NCI-H187 (cell line): ENCODE data around the gene TGFBR3.
A peak's percentile ranks its signal among the peaks of the same experiment; 100 is the strongest.
"Not testable (repeated sequence)": the region's sequence is repeated elsewhere in the genome, so short reads cannot be mapped to it uniquely, and the experiment has no call there.

ENCODE experiments used
- DNase-seq, 2 experiments: peaks; one replicate each; lab custom pipeline; 2025; lab: John Stamatoyannopoulos, UW

TGFBR3 gene

DNA sequence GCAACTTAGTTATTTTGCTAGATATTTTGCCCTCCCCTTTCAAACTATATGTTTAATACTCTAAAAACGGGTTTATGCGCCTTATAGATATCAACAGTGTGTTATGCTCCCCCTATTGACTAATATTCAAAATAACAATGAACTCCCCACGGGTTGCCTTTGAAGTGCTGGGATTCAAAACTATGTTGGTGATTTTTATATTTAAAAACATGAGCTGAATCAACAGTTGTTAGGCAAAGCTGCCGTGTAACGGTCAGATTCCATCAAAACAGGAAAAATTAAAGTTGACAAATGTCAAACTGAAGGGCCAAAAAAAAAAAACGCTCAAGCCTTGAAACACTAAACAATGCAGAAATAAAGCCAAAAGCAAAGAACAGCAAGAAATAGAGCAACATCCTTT, 2.5 kb downstream of the TGFBR3 start:
- no peak for DNase-seq

DNA sequence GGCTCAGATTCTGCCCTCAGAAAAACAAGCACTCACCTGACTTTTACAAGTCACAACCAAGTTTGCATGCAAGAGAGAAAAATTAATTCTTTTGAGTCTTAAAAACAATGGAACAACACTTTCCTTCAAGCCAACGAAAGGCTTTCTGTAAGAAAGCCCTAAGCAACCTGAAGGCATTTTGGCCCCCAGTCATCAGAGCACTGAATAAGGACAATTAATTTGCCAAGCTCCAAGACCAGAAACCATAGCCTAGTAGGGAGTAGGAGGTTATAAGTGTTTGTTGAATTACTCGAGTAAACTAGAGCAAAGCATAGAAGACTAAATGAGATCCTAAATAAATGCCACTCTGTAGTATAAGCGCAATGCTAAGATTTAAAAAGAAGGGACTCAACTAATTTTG, 4.7 kb downstream of the TGFBR3 start:
- DNase-seq: no peak

DNA sequence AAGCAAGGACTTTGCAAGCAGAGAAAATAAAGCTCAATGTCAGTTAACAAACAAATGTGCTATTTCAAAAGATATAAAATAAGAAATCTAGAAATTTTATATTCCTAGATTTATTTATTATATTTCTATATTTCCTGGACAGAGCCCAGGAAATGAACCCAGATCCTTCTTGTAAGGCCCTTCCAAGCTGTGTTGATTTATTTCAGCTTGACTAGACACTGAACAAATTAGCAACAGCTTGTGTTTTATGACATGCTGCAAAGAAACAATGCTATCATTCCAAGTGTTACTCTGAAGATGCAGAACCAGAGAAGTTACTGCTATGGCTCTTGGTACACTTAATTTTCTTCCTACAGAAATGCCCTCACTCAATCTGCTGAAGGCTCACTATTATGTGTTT, 6.2 kb downstream of the TGFBR3 start:
- DNase-seq: no peak

DNA sequence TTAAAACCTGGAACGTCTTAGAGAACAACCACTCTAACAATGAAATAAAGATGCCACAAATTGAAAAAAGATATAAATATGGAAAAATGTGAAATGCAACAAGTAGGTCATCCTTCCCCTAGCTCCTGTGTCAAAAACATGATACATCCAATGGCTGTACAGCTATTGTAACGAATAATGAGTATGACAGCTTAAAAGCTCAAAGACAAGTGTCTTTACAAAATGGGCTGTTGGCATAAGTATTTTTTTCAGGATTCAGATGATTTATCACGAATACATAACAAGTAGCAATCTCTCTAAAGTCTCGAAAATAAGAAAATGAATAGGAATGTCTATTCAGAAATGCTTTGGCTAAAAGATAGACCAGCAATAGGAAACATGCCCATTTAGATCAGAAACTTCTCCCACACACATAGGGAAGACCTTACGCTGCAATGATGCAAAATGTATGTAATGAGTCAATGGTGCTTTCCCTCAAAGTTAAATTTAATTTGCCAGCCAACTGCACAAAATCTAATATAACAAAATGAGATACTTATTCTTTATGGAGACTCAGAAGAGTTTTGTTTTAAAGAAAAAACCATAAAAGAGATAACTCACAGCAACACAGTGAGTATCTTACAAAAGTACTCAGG, 8.3 kb downstream of the TGFBR3 start:
- DNase-seq: no peak

DNA sequence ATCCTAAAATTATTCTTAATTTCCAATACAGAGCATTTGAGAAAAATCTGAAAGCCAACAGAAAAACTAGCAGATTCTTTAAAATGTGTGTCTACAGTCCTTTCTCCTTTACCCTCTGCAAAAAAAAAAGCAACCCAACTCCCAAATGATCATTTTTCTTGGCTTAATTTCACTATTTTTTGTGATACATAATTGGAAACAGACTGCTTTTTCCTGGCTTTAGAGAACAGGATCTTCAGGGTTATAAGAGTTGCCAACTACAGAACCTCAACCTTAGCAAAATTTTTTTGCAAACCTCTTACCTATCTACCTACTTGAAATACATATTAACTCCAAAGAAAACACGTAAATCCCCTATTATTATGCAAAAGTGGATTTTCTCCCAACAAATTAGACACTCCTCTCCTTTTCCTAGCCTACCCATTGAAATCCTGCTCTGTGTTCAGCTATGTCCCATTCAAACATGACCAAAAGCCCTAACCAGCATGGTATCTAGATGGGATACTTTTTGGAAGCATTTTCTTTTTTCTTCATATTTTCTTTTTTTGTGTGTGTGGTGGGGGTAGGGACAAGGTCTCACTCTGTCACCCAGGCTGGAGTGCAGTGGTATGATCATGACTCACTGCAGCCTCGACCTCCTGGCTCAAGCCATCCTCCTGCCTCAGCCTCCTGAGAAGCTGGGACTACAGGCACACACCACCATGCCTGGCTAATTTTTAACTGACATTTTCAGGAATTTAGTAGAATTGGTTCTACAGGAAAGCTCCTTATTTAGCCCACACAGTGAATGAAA, 9.0 kb downstream of the TGFBR3 start:
- no peak for DNase-seq

DNA sequence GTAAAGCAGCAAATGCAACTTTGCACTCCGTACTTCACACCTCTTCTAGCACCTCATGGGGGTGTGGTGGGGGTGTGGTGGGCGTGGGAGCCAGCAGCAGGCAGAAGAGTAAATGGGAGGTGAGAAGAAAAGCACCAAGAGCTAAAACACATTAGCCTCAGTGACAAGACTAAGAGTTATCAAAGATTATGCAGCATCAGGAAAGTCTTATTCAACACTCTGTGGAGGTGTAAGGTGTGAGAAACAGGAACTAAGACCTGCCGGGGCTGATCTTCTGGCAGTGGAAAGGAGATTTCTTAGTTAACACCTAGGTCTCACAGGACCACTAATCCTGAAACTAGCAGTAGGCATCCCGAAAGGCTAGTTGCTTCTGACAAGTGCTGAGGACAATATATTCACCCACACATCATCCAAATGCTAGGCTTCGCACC, 9.9 kb downstream of the TGFBR3 start:
- DNase-seq: no peak

DNA sequence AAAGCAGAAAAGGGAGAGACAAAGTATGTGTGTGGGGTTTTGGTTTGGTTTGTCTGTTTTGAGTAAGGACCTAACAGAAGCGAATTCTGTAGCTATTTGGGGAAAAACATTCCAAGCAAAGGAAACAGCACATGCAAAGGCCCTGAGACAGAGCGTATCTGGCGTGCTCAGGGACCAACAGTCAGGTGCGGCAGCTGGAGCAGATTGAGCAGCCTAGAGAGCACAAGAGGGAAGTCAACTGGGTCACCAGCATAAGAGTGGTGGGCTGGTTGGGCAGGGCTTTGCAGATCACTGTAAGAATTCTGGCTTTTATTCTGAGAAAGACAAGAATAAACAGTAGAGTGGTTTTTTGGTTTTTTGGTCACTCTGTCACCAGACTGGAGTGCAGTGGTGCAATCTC, 11.8 kb downstream of the TGFBR3 start:
- DNase-seq: no peak

DNA sequence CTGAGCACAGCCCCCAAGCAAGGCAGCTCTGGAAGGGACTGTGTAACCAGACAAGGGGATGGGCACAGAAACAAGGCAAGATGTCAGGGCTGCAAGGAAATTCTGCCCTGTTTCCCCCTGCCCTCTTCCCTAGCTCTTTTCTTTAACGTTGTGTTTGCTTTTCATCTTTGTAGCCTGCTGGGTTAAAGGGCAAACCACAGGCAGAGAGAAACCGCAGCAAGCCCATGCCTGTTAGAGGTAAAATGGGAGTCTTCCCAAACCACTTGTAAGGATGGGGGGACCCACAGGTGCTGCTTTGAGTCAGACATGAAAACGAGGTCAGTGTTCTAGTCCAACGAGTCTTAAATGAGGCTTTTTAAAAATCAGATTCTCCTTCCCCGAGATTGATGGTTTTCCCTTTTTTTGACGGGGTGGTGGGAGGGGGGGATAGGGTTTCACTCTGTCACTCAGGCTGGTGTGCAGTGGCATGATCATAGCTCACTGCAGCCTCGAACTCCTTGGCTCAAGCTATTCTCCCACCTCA, 13.3 kb downstream of the TGFBR3 start:
- peak; percentile 19 to 59 for DNase-seq

DNA sequence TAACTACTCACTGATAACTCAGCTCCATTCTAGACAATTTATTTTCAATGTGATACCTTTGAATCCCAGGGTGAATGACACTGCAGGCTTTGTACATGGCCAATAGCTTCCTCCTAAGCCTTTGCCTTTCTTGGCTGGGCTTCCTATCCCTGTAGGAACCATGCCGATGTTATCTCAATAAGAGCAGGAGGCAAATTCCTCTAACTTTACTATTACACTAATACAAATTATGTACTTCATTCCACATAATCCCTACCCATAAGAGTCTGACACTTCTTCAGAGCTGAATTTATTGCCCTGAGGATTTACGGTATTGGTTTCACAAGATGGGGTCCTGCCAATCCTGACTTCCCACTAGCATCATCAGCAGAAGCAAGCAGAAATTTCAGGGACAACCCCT, 14.0 kb downstream of the TGFBR3 start:
- DNase-seq: no peak

DNA sequence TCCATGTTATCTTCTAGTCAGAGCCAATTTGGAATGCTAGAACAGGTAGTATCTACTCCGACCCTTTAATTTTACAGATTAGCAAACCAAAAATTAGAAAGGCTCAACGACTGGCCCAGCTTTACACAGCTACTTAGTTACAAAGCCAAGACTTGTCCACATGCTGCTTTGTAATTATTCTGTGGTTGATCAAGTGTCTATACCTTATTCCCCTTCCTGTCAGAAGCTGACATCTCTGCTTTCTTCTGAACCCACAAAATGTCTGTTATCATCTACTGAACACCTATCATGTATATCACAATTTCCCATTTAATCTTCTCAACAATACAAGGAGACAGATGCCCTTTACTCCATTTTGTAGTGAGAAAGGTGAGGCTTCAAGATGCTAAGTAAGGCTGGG, 15.6 kb downstream of the TGFBR3 start:
- no peak for DNase-seq

DNA sequence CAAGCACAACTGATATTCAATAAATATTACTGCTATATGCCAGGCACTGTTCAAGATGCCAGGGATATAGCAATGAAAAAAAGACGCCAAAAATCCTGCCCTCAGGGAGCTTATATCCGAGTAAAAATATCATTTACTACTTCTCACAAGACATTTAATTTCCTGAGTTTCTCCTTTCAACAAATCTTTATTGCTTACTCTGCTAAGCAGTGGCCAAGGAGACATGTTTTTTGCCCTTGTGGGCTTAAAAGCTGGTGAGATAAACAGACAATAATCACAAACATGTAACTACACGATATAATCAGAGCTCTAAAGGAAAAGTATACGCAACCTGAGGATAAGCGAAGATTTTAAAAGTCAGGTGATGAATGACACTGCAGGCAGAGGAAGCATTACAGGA, 19.5 kb downstream of the TGFBR3 start:
- DNase-seq: no peak

DNA sequence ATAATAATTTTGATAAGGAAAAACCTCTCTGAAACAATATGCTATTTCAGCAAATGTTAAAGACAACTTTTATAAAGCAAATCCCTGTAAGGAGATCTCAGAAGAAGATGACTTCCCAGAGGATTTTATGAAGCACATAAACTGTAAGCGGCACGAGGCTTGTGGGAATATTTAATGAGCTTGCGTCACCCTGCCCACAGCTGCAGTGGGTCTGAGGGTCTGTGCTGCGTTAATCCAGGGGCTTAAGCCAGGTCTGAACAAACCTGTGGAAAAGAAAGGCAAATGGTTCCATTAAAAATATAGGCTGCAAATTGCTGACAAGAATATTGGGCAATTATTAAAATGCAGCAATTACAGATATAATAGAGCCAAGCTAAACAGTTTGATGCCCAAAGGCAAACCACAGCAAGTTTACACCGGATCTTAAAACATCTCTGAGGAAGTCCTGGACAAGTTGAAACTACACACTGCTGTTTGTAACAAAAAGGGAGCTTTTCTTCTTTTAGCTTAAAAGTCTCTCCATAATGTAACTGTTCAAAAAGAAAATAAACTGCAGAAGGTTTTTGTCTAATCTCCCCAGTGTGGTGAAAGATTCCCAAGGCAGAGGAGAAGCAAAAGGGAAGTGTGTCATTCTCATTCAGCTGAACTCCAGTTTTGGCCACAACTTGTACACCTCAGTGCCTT, 21.8 kb downstream of the TGFBR3 start:
- no peak for DNase-seq

DNA sequence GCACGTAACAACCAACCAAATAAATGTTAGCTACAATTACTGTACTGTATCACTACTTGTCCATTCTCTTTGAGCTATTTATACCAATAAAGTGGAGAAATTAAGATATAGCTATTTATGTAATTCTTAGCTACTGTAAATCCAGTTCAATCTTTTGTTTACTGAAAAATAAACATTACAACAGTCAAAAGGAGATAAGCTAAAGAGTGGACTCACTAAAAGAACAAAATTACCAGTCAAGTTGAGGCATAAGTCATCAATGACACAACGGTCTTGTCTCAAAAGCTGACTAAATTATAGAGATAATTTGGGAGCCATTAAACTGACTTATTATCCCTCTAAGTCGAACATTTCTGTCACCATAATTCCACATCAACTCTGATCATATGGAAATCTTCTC, 22.5 kb downstream of the TGFBR3 start:
- DNase-seq: no peak

DNA sequence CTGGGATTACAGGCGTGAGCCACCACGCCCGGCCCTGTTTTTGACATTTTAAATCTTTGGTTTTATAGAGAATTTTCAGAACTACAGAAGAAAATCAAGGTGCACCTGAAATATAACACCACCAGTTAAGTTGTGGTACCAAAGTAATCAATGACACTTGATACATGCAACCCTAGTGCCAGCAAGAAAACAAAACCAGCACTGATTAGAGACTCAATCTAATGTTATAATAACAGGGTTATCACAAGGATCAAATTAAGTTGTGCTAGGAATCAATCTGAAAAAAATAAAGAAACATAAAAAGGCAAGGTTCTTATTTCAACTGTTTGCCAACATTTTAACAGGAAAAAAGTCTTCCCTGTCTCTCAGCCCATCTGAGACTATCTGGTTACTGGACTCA, 23.8 kb downstream of the TGFBR3 start:
- no peak for DNase-seq

DNA sequence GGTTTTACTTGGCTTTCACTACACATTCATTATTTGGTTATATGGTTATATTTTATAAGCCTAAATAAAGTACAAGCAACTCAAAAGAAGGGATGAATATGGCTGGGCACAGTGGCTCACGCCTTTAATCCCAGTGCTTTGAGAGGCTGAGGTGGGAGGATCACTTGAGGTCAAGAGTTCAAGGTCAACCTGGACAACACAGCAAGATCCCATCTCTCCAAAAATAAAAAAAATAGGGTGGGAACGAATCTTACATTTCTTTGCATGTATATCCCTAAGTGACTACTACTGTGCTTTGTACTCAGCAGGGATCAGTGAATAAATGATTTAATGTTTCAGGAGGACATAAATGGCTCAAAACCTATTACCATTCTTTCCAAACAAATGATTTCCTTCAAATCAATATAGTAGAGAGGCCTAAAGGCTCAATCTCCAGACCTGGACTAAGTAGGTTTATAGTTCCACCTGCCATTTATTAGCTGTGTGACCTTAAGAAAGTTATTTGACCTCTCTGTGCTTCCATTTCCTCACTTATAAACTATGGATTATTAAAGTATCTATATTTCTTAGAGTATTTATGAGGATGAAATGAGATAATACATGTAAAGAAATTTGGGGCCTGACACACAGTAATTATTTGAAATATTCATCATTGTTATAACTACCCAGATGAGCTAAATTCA, 28.3 kb downstream of the TGFBR3 start:
- DNase-seq: no peak

DNA sequence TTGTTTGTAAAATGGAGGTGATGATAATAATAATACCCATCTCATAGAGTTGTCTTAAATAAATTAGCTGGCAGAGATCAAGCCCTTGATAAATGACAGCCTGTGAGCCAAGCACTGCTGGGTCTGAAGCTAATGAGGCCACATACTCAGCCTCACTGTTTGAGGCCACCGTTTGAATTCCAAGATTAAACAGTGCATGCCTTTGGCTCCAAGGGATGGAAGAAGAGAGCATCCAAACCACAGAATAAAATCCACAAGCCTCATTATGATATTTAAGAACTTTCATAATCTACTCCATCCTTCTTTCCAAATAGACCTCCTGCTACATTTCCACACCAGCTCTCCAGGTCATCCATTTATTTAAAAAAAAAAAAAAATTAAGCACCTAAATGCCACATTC, 29.0 kb downstream of the TGFBR3 start:
- no peak for DNase-seq

DNA sequence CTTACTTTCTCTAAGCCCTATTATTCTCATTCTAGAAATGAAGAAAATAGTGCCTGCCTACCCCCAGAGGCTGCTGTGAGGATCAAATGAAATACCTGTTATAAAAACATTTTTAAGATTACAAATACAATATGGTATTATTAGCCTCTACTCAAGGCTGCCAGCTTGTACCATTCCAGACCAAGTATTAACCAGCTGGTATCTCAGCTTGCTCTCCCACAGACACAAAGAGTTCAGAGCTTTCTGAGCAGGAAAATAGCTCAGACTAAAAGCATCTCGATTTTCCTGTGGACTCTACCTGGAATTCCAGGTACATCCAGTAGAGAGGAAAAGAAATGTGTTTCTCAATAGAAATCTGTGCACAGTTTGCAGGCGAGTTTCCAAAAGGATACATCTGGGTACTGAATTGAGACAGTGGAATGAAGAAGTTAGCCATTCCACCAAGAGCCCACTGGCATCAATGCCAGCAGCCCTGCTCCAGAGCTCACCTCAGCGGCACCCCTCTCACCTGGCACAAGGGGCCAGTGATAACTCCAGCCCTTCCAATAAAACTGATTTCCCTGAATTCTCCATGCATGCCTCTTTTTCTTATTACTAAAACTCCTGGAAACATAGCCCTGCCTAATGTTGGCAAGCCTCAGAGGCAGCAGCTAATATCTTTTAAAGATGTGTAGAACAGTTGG, 31.0 kb downstream of the TGFBR3 start:
- no peak for DNase-seq

DNA sequence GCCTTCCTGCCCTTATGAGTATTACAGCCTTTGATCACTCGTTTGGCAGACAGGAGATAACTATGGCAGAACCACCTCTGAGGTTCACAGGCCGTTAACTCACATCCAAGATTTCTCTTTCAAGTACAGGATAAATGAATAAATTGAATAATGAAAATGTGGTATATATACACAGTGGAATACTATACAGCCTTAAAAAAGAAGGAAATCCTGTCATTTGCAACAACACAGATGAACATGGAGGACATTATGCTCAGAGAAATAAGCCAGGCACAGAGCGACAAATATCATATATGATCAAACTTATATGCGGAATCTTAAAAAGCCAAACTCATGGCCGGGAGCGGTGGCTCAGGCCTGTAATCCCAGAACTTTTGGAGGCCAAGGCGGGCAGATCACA, 32.6 kb downstream of the TGFBR3 start:
- DNase-seq: no peak

DNA sequence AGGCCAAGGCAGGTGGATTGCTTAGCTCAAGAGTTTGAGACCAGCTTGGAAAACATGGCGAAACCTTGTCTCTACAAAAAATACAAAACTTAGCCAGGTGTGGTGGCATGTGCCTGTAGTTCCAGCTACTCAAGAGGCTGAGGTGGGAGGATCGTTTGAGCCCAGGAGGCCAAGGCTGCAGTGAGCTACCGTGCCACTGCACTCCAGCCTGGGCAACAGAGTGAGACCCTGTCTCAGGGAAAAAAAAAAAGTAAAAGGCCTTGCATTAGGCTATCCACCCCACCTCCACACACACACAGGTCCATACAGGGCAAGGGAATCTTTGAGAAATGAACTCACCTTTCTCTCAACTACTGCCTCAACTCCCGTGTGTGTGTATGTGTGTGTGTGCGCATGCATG, 33.9 kb downstream of the TGFBR3 start:
- not testable (repeated sequence) for DNase-seq

DNA sequence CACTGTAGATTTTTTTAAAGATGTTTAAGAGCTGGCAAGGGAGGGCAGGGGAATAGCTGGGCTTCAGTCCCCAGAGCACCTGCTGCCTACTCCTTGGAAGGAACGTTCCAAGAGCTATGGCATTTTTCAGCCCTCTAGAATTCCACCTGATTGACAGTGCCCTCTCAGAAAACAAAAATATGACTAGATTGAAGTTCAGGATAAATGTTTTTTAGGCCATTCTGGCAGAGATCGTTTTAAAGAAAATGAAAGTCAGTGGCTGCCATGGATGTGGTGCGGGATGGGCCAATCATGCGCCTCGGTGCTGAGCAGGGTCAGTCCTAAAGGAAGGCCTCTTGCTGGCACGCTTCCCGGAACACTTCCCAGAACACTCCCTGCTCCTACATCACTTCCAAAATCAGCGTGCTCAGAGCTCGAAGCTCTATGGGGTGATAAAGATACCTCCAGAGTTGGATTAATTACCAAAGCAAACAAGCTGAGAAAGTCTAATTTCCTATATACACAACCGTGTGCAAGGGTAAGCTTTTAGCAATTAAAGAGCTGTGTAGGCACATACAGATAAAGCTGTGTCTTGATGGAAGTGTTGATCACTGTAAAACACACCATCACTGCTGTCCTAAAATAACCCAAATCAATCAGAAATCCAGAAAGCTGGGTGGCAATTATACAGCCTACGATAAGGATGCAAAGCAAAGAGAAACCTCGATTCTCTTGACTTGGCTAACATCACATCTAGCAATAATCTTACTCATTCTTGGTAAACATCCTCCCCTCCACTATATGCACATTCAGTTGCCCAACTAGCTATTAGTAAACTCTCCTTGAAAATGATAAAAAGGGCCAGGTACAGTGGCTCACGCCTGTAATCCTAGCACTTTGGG, 34.6 kb downstream of the TGFBR3 start:
- DNase-seq: peak; percentile 12 to 32

DNA sequence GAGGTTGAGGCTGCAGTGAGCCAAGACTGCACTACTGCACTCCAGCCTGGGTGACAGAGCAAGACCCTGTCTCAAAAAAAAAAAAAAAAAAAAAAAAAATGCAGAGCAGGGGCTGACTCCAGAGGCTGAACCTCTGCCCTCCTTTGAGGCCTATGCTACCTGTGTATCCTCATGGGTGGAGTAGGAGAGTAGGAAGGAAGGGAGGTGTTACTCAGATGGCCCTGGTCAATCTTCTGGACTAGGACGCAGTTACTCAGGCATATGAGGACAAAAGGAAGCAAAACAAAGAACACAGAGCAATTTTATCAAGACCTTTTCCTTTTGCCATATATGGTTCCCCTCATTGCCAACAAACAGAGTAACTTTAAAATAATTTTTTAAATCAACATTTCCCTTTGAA, 35.2 kb downstream of the TGFBR3 start:
- DNase-seq: no peak
